CD4-positive, CD25-positive, alpha-beta regulatory T cell (primary cell): ENCODE results near the gene ENOX1. TPM values are rescaled to one million over a fixed set of nuclear protein-coding genes. Genes with fewer than 3 reads are reported as not detected.
"Not testable (repeated sequence)": the region's sequence is repeated elsewhere in the genome, so short reads cannot be mapped to it uniquely, and the experiment has no call there.

Experiments used
- ATAC-seq, 2 donors: fragments of 150-1000 bp; cut with Tn5 transposase; one replicate each; pipeline ENCODE4 v1.10.0; 2021; ENCODE audit warnings: low read depth in 2 of 2, moderate number of reproducible peaks in 2 of 2, moderate library complexity in 1 of 2
- DNase-seq, 3 donors: peaks; one replicate each; pipeline versions ENCODE4 v3.0.0 to v3.0.0-alpha.2; 2012 to 2022; ENCODE audit warnings: mixed read lengths in 1 of 3
- H3K27ac ChIP-seq: one replicate; pipeline ENCODE4 v1.7.0; 2013; ENCODE audit warnings: mild to moderate bottlenecking, low read length; ENCODE audit not compliant: insufficient read depth, poor library complexity, severe bottlenecking
- H3K27me3 ChIP-seq: one replicate; pipeline ENCODE4 v1.7.0; 2013; ENCODE audit warnings: low read length; ENCODE audit not compliant: control insufficient read depth, insufficient read depth
- H3K36me3 ChIP-seq: one replicate; pipeline ENCODE4 v1.7.0; 2013; ENCODE audit warnings: mild to moderate bottlenecking, low read length, moderate library complexity; ENCODE audit not compliant: control insufficient read depth, insufficient read depth
- H3K4me1 ChIP-seq: 2 replicates; pipeline ENCODE4 v1.7.0; 2013; ENCODE audit warnings: mild to moderate bottlenecking, low read length; ENCODE audit not compliant: insufficient read depth, control insufficient read depth, poor library complexity, severe bottlenecking
- H3K4me3 ChIP-seq: one replicate; pipeline ENCODE4 v1.7.0; 2013; ENCODE audit warnings: low read depth, mild to moderate bottlenecking, low read length, moderate library complexity
- H3K9me3 ChIP-seq, 2 experiments: 1 replicate in 1 of 2; 2 replicates in 1 of 2; pipeline ENCODE4 v1.7.0; 2013; ENCODE audit warnings: low read length in 2 of 2, mild to moderate bottlenecking in 1 of 2, moderate library complexity in 1 of 2; ENCODE audit not compliant: control insufficient read depth in 2 of 2
- H3K27ac Mint-ChIP-seq, 3 donors: one replicate each; pipeline ENCODE4 v1.8.0; 2020 to 2022; ENCODE audit warnings: mild to moderate bottlenecking in 3 of 3, mixed read lengths in 3 of 3, moderate library complexity in 2 of 3
- H3K27me3 Mint-ChIP-seq: one replicate; pipeline ENCODE4 v1.8.0; 2022; ENCODE audit warnings: mild to moderate bottlenecking, mixed read lengths
- H3K36me3 Mint-ChIP-seq: one replicate; pipeline ENCODE4 v1.8.0; 2020; ENCODE audit warnings: mixed read lengths
- H3K4me1 Mint-ChIP-seq, 4 donors: one replicate each; pipeline ENCODE4 v1.8.0; 2020 to 2022; ENCODE audit warnings: mixed read lengths in 4 of 4, mild to moderate bottlenecking in 1 of 4
- H3K4me3 Mint-ChIP-seq, 4 donors: one replicate each; pipeline ENCODE4 v1.8.0; 2020 to 2022; ENCODE audit warnings: mild to moderate bottlenecking in 4 of 4, mixed read lengths in 4 of 4, moderate library complexity in 3 of 4
- H3K9me3 Mint-ChIP-seq, 7 donors: one replicate each; pipeline ENCODE4 v1.8.0; 2020 to 2022; ENCODE audit warnings: mixed read lengths in 7 of 7, mild to moderate bottlenecking in 3 of 7, moderate library complexity in 2 of 7
- polyA plus RNA-seq, 4 donors: library from polyadenylated mRNA; unstranded; fragments of 300-500 nt; fragmentation: Illumina TruSeq; gene quantifications; one replicate each; pipeline ENCODE4 v1.2.3, GENCODE V29; 2021
- total RNA-seq: library from RNA; stranded (reverse); gene quantifications from one replicate; pipeline ENCODE4 v1.2.3, GENCODE V29; 2022

The ENOX1 gene
- total and polyA plus RNA-seq, 5 donors from 2014 or later, result 0.10 TPM; not detected in 4

GRCh38 chr13:43180036-43180660, 606.6 kb downstream of the ENOX1 start:
- peaks cover 2% of the 10 kb centered on the region for H3K27me3 ChIP-seq
- Mint-ChIP-seq H3K27me3 (peaks cover 12% of the 10 kb centered on the region), H3K4me3 (no peak overlapping the region), H3K4me1 (no peaks in the 10 kb centered on the region), H3K27ac (no peak overlapping the region), H3K36me3 (no peaks in the 10 kb centered on the region), H3K9me3 (peaks cover 0 to 2% (median 0%) of the 10 kb centered on the region in 7 donors)
- H3K9me3 ChIP-seq, result no peaks in the 10 kb centered on the region
- no peaks in the 10 kb centered on the region for H3K36me3 ChIP-seq
- DNase-seq (no peak), ATAC-seq (no peak)
- no peaks in the 10 kb centered on the region for H3K4me1 ChIP-seq
- H3K27ac ChIP-seq, result no peak overlapping the region
- H3K4me3 ChIP-seq, result no peak overlapping the region

DNA sequence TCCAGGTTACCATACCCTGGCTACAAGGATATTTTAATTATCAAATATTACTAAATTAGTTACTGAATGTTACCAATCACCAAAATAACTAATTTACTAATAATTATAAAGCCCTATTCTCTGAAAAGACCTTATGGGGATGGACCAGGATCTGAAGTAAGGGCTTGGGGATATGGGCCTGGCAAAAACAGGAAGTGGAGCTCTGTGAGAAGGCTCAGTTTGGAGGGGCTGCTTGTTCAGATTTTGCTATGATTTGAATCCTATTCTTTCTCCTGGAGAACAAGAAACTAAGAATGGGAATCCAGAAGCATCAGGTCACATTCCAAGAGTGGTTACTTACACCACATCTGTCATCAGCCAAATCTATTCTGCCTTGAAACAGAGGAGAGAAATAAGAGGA, 615.3 kb downstream of the ENOX1 start:
- Histone ChIP-seq H3K4me1 (no peaks in the 10 kb centered on the region), H3K36me3 (no peaks in the 10 kb centered on the region), H3K9me3 (no peaks in the 10 kb centered on the region), H3K4me3 (no peak overlapping the region), H3K27ac (no peak overlapping the region), H3K27me3 (peaks cover 7% of the 10 kb centered on the region)
- Mint-ChIP-seq H3K9me3 (peaks cover 0 to 2% (median 0%) of the 10 kb centered on the region in 7 donors), H3K27me3 (no peaks in the 10 kb centered on the region), H3K4me1 (no peaks in the 10 kb centered on the region), H3K27ac (no peak overlapping the region), H3K36me3 (no peaks in the 10 kb centered on the region), H3K4me3 (no peak overlapping the region)
- ATAC-seq (no peak), DNase-seq (no peak)

- no peak overlapping the region for H3K27ac ChIP-seq
- Mint-ChIP-seq H3K27me3 (no peaks in the 10 kb centered on the region), H3K27ac (peak overlapping the region in 1 of 3 donors; percentile 43), H3K4me1 (no peaks in the 10 kb centered on the region), H3K9me3 (peaks cover 0 to 11% (median 0%) of the 10 kb centered on the region in 7 donors), H3K36me3 (no peaks in the 10 kb centered on the region), H3K4me3 (no peak overlapping the region)
- no peak overlapping the region for H3K4me3 ChIP-seq
- DNase-seq, result no peak
- H3K27me3 ChIP-seq, result peaks cover 5% of the 10 kb centered on the region
- H3K9me3 ChIP-seq, result no peaks in the 10 kb centered on the region
- H3K36me3 ChIP-seq, result no peaks in the 10 kb centered on the region
- H3K4me1 ChIP-seq, result no peaks in the 10 kb centered on the region
- ATAC-seq, result no peak
Observed at GRCh38 chr13:43170506-43170905, 616.3 kb downstream of the ENOX1 start.

- H3K27ac ChIP-seq, H3K4me1 Mint-ChIP-seq, H3K27ac Mint-ChIP-seq, ATAC-seq, H3K36me3 Mint-ChIP-seq, H3K27me3 ChIP-seq, H3K27me3 Mint-ChIP-seq, H3K36me3 ChIP-seq, H3K4me3 Mint-ChIP-seq, DNase-seq, H3K4me3 ChIP-seq, H3K4me1 ChIP-seq, H3K9me3 ChIP-seq: not testable (repeated sequence)
- H3K9me3 Mint-ChIP-seq, result peaks cover 0 to 19% (median 3%) of the 10 kb centered on the region in 7 donors
Observed at GRCh38 chr13:43168434-43168833, 618.3 kb downstream of the ENOX1 start.

- Histone ChIP-seq H3K9me3 (peaks cover 0 to 4% of the 10 kb centered on the region in 2 experiments), H3K4me3 (no peak overlapping the region), H3K36me3 (no peaks in the 10 kb centered on the region), H3K27me3 (peaks cover 5% of the 10 kb centered on the region), H3K4me1 (no peaks in the 10 kb centered on the region), H3K27ac (no peak overlapping the region)
- DNase-seq (no peak), ATAC-seq (no peak)
- peaks cover 0 to 19% (median 3%) of the 10 kb centered on the region in 7 donors for H3K9me3 Mint-ChIP-seq
- H3K27ac Mint-ChIP-seq, result no peak overlapping the region
- no peaks in the 10 kb centered on the region for H3K36me3 Mint-ChIP-seq
- H3K27me3 Mint-ChIP-seq, result no peaks in the 10 kb centered on the region
- no peak overlapping the region for H3K4me3 Mint-ChIP-seq
- H3K4me1 Mint-ChIP-seq, result no peaks in the 10 kb centered on the region
Observed at GRCh38 chr13:43167731-43168130, 619.0 kb downstream of the ENOX1 start.

DNA sequence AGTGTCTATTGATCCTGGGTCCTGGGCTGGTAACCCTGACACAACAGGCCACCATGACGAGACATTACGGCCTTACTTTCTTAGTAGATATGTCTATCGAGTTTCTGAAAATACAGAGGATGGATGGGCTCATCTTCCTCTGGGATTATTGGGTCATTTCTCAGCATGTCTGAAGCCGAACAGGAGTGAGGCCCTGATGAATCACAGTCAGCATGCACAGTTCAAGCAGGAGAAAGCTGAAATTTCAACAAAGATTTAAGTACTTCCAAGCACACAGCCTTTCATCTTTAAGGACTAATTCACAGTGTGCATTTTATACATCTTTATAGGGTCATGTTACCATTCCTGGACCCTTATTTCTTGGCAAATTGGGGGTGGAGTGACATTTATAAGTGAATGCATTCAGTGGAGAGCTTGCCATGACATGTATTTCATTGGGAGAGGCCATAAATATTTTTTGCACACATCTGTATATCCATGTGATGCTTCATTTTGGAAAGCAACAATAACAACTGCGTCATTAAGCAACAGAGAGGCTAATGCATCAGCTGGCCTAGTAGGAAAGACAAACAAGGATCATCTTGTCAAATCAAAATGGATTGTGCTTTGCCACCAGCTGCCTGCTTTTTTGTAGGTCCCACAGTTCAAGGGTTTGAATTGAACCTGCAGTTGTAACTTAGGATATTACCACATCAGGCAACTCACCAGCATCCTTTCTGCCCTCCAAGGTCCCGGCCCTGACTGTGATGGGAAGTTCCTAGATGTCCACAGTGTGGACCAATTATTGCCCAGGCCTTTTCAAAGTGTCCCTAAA, 619.9 kb downstream of the ENOX1 start:
- Mint-ChIP-seq H3K4me3 (no peak overlapping the region), H3K9me3 (peaks cover 0 to 19% (median 3%) of the 10 kb centered on the region in 7 donors), H3K36me3 (no peaks in the 10 kb centered on the region), H3K4me1 (no peaks in the 10 kb centered on the region), H3K27ac (peak overlapping the region in 1 of 3 donors; percentile 32), H3K27me3 (no peaks in the 10 kb centered on the region)
- ATAC-seq (no peak), DNase-seq (no peak)
- no peak overlapping the region for H3K4me3 ChIP-seq
- H3K4me1 ChIP-seq, result no peaks in the 10 kb centered on the region
- no peak overlapping the region for H3K27ac ChIP-seq
- H3K36me3 ChIP-seq, result no peaks in the 10 kb centered on the region
- H3K27me3 ChIP-seq, result peaks cover 5% of the 10 kb centered on the region
- H3K9me3 ChIP-seq, result peaks cover 0 to 4% of the 10 kb centered on the region in 2 experiments
